Glomerular visceral epithelial cell (primary cell): ENCODE data around the gene HOXD13.
A peak's percentile ranks its signal among the peaks of the same experiment; 100 is the strongest.

Experiments used
- DNase-seq: peaks from one replicate; pipeline ENCODE4 v3.0.0-alpha.2; 2016; ENCODE audit errors: extremely low spot score

HOXD13 gene

GRCh38 chr2:176118601-176119339 is 26.2 kb downstream of the HOXD13 start:
- DNase-seq = peak; percentile 58

- no peak for DNase-seq
These were observed 28.1 kb downstream of the HOXD13 start for GRCh38 chr2:176120364-176121189.

DNA sequence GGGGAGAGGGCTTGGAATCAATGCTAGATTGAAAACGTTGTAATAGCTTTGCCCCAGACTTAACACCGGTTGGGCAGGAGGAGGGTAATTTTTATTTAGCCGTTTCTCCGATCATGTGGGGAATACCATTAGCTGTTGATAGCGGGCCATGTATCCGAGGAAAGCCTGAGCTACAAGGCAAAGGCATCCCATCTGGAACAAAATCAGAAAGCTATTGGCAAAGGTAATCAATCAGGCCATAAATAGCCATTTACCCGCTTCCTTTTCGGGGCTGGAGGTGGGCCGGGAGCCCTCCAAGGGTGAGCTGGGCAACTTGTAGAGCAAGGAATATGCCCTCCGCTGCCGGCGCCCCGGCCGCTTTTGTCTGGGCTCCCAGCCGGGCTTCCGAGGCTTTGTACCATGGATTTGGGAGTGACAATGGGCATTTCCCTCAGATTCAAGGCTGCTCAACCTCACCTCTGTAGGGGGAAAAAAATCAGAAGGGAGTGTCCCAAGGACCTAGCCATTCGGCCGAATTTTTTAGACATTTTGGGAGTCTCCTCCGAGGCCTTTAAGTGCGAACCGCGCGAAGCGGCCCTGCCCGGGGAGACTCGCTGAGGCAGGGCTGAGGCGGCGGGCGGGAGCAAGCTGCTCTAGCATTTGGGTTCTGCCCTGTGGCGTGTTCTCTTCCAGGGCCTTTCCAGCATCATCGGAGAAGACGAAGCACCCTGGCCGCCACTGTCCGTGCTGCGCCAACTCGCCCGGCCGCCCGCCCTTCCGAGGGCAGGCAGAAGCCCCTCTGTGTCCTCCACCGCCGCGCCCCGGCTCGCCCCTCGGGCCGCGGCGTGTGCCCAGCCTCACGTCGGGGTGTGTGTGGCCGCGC is 28.9 kb downstream of the HOXD13 start:
- DNase-seq = no peak

DNA sequence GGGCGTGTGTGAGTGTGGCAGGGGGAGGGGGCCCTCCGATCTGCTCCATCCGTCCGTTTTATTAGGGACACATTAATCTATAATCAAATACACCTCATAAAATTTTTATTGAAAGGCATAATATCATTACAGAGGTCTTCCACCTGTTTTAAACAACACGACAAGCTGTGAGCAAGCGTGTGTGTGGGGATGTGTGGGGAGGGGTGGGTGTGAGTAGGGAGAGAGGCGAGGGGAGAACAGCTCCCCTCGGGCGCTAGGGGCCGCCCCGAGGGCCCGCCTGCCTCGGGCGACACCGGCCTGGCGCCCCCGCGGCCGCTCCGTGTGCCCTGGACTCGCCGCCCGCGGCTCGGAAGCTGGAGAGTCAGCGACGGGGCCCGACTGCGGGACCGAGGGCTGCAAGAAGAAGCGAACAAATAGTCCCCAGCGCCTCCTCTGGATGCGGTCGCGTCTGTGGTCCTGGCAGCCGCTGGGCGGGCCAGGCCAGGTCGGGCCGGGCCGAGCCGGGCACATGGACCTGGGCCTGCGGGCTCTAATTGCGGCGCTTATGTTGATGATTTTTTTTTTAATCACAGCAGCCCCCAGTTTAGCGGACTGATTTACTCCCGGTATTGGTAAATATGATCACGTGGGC is 29.6 kb downstream of the HOXD13 start:
- no peak for DNase-seq

DNA sequence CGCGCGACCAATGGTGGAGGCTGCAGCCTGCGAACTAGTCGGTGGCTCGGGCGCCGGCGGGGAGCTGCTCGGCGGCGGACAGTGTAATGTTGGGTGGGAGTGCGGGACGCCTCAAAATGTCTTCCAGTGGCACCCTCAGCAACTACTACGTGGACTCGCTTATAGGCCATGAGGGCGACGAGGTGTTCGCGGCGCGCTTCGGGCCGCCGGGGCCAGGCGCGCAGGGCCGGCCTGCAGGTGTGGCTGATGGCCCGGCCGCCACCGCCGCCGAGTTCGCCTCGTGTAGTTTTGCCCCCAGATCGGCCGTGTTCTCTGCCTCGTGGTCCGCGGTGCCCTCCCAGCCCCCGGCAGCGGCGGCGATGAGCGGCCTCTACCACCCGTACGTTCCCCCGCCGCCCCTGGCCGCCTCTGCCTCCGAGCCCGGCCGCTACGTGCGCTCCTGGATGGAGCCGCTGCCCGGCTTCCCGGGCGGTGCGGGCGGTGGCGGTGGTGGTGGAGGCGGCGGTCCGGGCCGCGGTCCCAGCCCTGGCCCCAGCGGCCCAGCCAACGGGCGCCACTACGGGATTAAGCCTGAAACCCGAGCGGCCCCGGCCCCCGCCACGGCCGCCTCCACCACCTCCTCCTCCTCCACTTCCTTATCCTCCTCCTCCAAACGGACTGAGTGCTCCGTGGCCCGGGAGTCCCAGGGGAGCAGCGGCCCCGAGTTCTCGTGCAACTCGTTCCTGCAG is 30.3 kb downstream of the HOXD13 start, which contains the start of gene HOXD9:
HOXD9 (plus strand) TSS at position 37 of the 728 bp plus-strand sequence; CDS start at position 87, 50 bp downstream.
- no peak for DNase-seq

DNA sequence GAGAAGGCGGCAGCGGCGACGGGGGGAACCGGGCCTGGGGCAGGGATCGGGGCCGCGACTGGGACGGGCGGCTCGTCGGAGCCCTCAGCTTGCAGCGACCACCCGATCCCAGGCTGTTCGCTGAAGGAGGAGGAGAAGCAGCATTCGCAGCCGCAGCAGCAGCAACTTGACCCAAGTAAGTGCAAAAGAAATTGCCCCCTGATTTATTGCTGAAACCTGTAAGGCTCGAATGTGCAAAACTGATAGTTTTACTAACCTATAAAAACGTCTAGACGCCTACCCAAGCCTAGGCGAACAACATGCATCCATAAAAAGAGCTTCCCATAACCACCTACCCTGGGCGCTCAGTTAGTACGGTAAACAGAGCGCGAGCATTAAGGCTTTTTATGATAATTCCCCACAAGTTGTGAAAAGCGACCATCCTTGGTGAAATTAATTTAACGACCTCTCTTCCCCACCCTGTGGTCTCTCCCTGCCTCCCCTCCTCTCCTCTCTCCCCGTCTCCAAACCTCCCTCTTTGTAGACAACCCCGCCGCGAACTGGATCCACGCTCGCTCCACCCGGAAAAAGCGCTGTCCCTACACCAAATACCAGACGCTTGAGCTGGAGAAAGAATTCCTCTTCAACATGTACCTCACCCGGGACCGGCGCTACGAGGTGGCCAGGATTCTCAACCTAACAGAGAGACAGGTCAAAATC is 31.0 kb downstream of the HOXD13 start:
- DNase-seq = no peak

GRCh38 chr2:176124110-176124946 is 31.8 kb downstream of the HOXD13 start:
- DNase-seq = no peak

GRCh38 chr2:176124947-176125771 is 32.6 kb downstream of the HOXD13 start:
- DNase-seq = no peak

DNA sequence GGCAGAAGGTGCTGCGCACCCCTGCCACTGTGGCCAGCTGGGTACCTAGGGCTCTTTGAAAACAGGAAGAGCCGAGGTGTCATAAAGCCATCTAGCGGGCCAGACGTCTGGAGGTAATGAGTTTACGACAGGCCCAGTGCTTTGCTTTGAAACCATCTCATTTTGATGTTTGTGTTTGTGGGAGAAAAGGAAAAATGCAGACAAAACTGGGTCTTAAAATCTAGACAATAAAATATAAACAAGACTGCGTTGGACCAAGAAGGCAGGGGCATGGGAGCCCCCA is 33.2 kb downstream of the HOXD13 start:
- no peak for DNase-seq

DNA sequence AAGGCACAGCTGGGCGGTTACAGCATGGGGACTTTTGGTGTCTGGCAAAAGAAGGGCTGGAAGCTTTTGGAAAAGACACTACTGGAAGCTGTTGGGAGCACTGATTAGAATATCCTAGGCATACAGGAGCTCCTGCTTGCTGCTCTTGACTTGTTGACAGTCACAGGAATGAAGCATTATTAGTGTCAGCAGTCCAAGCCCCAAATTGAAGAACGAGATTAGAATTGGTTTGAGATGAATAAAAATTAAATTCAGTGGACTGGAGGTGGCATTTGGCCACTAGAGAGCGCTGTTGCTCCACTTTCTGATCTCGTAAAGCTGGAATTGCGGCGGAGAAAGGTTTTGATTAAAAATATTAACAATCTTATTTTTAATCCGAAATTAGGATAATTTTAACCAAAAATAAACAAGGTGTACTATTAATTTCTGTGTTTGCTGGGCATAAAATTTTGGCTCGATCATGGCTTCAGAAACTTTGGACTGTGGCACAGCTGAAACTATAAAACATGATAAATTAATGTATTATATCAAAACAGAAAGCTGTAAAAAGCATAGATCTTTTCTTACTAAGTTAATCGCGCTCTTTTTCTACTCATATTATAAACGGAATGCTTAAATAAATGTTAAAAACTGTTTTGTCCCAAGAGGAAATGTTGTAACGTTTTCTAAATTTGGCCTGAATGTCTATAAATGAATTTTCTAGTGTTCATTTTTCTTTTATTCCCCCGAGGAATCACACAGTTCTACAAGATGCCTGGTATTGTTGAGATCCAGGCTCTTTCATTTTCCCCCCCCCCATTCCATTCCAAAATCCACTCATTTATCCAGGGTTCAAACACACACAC is 34.6 kb downstream of the HOXD13 start:
- peak; percentile 66 for DNase-seq

DNA sequence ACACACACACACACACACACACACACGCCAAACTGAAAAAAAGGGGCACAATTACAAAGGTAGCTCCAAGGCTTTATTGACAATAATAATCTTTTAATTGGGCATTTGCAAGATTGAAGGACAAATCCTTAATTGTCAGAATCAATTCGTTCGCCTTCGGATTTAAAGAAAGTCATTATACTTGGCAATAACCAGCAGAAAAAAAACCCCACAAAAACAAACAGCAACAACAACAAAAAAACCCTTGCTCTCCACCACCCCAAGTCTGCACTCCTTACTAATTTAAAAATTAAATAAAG is 35.2 kb downstream of the HOXD13 start:
- no peak for DNase-seq

- DNase-seq = no peak
These were observed 35.9 kb downstream of the HOXD13 start for GRCh38 chr2:176128172-176128981.

GRCh38 chr2:176128982-176129796 is 36.7 kb downstream of the HOXD13 start, which contains the start of gene HOXD8:
Gene HOXD8, plus strand, starts transcription at chr2:176129705. Its CDS starts 662 bp downstream, at chr2:176130367.
- DNase-seq = peak; percentile 84

DNA sequence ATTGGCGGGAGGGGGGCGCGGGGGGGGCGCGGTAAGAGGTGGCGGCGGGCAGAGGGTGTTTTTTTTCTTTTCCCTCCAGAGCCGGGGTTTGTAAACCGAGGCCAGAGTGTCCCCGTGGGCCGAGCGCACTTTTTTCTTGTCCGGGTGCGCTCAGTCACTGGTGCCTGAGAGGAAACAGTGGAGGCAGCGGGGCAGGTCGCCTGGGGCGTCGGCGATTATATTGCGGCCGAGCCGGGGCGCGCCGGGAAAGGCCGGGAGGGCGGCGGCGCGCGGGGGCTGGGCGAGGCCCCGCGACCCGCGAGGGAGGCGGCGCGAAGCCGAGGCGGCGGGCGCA is 37.3 kb downstream of the HOXD13 start:
- no peak for DNase-seq

DNA sequence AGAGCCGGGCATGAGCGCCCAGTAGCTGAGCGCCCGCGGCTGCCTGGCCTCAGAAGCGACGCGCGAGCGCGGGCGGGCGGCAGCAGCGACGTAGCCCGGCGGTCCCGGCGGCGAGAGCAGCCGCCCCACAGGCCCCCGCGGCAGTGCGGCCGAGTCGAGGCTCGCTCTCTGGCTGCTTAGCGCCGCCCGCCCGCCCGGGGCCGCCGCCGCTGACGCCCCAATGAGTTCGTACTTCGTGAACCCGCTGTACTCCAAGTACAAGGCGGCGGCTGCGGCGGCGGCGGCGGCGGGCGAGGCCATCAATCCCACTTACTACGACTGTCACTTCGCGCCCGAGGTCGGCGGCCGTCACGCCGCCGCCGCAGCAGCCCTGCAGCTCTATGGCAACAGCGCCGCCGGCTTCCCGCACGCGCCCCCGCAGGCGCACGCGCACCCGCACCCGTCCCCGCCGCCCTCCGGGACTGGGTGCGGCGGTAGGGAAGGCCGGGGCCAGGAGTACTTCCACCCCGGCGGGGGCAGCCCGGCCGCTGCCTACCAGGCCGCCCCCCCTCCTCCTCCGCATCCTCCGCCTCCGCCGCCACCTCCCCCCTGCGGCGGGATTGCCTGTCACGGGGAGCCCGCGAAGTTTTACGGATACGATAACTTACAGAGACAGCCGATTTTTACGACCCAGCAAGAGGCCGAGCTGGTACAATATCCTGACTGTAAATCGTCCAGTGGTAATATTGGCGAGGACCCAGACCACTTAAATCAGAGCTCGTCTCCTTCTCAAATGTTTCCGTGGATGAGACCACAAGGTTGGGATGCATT is 37.8 kb downstream of the HOXD13 start:
- DNase-seq = peak; percentile 68
